GM12892 (cell line): ENCODE data around the gene SDC3.

Experiments used
- DNase-seq: peaks from one replicate; pipeline ENCODE4 v3.0.0; 2011; ENCODE audit not compliant: insufficient read length
- FAIRE-seq: peaks from 2 replicates; lab custom pipeline; 2011; peaks lifted over from hg19 to GRCh38; lab: Jason Lieb, UNC
- POLR2A ChIP-seq: IDR thresholded peaks from 2 replicates; pipeline ENCODE4 v1.6.1; 2011; ENCODE audit warnings: low read depth, low read length, control low read depth
- POLR2AphosphoS5 ChIP-seq: IDR thresholded peaks from 2 replicates; pipeline ENCODE4 v1.6.1; 2011; ENCODE audit warnings: low read depth, low read length, control low read depth
- TAF1 ChIP-seq: IDR thresholded peaks from 2 replicates; pipeline ENCODE4 v1.6.1; 2011; ENCODE audit warnings: low read depth, mild to moderate bottlenecking, control low read depth, low read length, borderline replicate concordance

The SDC3 gene

DNA sequence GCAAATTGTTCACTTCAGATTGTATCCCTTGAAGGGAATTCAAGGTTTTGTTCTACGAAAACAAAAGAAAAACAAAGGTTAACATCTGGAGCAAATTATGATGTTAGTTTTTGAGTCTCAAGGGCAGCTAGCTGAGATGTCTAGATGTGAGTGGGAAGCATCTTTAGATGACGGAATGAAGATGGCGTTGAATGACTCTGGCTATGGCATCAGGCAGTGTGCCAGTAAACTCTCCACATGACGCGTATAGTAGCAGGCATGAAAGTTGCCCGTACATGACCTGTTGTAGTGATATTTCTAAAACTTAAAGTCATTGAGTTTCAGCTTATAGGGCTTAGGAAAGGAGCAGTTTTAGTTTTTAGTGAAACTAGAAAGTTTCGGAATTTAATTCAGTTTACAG lies 12.3 kb upstream of the SDC3 start:
- TF ChIP-seq TAF1 (no peak), POLR2AphosphoS5 (no peak), POLR2A (no peak)
- FAIRE-seq (no peak), DNase-seq (no peak)

DNA sequence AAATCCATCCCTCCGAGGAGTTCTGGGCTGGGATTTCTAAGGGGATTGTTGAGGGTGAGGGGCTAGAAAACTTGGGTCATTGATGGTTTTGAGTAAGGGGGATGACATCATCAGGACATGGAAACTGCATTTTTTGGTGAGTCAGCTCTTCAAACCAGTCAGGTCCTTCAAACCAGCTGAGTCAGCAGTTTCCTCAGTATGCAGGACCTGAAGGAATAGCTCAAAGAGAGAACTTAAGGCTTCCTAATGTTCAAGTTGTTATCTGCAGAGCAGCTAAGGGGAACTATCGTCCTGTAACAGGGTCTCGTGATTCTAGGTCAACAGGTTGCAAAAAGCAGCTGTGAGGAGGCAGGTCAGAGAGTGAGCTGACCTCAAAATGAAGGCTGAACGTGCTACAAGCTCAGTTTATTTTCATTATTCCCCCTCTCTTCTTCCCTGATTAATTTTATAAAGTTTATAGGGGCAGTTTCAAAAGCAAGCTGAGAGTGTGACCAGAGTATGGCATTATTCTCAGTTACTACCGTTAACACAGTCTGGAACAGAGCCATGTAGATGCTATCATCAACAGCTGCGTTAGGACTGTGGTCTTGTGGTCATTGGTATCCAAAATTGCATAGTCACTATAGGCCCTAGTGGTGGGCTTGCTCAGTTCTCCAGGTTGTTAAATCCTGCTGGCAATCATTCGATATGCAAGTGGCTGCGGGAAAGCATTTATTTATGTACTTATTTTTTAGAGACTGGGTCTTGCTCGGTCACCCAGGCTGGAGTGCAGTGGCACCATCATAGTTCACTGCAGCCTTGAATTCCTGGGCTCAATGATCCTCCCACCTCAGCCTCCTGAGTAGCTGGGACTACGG lies 10.7 kb upstream of the SDC3 start:
- no peak for DNase-seq
- TF ChIP-seq POLR2AphosphoS5 (no peak), POLR2A (no peak), TAF1 (no peak)
- peak; percentile 67 for FAIRE-seq

DNA sequence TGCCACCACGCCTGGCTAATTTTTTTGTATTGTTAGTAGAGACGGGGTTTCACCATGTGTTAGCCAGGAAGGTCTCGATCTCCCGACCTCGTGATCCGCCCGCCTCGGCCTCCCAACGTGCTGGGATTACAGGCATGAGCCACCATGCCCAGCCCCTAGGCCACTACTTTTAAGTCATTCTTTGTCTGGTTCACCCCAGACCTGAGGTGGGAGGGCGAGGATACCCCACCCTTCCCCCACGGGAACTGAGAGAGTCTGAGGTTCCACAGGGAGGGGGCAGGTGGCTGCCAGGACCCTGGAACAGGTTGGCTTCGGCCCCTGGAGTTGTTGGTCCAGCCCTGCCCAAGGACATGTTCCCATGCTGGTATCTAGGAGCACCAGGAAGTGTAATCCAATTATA lies 7.7 kb upstream of the SDC3 start:
- FAIRE-seq (no peak), DNase-seq (no peak)
- TF ChIP-seq TAF1 = no peak
- no peak for TF ChIP-seq POLR2AphosphoS5
- no peak for TF ChIP-seq POLR2A

DNA sequence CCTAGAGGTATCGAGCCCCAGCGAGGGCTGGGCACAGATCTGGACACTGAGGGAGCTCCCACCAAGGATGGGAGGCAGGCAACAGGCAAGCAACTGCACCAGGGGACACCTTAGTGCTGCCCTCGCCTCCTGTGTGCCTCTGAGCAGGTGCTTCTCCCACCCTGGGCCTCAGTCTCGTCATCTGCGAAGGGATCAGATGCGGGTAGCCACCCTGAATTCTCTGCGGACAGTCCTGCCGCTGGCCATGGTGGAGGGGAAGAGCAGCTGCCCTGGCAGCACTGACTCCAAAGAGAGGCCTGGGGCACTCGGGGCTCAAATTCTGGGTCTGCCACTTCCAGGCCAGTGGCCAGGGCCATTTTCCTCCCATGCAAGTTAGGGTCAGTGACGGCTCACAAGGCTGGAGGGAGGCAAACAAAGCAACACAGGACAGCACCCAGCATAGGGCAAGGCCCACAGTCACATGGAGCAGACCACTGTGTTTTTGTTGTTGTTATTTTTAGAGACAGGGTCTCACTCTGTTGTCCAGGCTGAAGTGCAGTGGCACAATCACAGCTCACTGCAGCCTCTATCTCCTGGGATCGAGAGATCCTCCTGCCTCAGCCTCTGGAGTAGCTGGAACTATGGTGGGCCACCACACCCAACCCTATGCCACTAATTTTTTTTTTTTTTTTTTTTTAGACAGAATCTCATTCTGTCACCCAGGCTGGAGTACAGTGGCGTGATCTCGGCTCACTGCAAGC lies 7.1 kb upstream of the SDC3 start:
- DNase-seq (no peak), FAIRE-seq (no peak)
- TF ChIP-seq POLR2A = no peak
- TF ChIP-seq POLR2AphosphoS5 = no peak
- no peak for TF ChIP-seq TAF1

DNA sequence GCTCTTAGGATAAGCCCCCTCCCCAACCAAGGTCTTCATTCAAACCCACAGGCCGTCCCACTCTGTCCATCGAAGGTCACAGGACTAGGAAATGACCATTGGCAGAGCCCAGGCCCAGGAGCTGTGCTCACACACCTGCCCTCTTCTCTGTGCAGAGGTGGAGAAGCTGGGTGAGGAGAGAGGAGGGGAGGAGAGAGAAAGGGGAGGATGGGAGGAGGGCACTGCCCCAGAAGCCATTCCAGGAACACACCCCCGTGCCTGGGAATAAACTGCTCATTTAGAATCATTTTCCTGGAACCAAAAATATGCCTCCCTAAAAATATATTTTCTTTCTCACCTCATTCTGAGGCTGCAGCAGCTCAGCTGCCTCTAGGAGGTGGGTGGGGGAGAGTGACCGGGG lies 6.4 kb upstream of the SDC3 start:
- DNase-seq (no peak), FAIRE-seq (no peak)
- TF ChIP-seq POLR2AphosphoS5 (no peak), POLR2A (no peak), TAF1 (no peak)

DNA sequence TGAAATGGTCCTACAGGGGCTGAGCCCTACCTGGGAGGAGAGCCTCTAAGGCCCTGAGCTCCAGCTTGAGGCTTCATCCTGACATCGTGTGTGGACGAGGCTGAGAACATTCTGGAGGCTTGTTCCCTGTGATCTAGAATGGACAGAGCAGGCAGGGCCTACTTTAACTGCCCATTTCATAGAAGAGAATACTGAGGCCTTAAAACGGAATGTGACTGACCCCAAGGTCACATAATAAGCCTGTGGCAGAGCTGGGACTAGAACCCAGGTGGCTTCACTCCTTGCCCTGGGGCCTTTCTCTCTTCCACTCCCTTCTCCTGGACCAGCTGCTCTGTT lies 6.0 kb upstream of the SDC3 start:
- no peak for FAIRE-seq
- no peak for DNase-seq
- TF ChIP-seq TAF1 (no peak), POLR2A (no peak)

GRCh38 chr1:30912913-30913652 lies 4.5 kb upstream of the SDC3 start:
- FAIRE-seq = no peak
- DNase-seq = no peak
- TF ChIP-seq POLR2A = no peak

DNA sequence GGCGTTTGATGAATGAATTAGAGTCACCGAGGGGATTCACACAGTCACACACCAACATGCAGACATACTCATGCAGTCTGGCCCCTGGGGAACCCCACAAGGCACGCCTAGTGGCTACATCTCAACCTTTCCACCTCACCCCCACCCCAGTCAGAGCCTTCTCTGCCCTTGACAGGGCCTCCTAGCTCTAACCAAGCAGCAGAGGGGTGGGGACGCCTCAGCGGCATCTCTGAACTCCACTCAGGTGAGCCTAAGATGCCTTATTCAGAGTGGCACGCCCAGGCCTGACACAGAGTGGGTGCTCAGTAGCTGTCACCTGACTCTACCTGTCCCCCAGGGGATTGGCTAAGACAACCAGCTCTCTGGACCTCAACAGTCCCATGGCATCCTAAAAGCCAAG lies 3.7 kb upstream of the SDC3 start:
- no peak for TF ChIP-seq TAF1
- TF ChIP-seq POLR2A = no peak
- TF ChIP-seq POLR2AphosphoS5 = no peak
- FAIRE-seq (peak; percentile 64), DNase-seq (no peak)

GRCh38 chr1:30911059-30911954 lies 2.7 kb upstream of the SDC3 start:
- DNase-seq (no peak), FAIRE-seq (peak; percentile 79)
- TF ChIP-seq POLR2A (no peak), POLR2AphosphoS5 (no peak), TAF1 (no peak)

- DNase-seq (no peak), FAIRE-seq (no peak)
- TF ChIP-seq POLR2A = no peak
- TF ChIP-seq TAF1 = no peak
- TF ChIP-seq POLR2AphosphoS5 = no peak
These were observed 959 bp upstream of the SDC3 start for GRCh38 chr1:30909365-30910068.

DNA sequence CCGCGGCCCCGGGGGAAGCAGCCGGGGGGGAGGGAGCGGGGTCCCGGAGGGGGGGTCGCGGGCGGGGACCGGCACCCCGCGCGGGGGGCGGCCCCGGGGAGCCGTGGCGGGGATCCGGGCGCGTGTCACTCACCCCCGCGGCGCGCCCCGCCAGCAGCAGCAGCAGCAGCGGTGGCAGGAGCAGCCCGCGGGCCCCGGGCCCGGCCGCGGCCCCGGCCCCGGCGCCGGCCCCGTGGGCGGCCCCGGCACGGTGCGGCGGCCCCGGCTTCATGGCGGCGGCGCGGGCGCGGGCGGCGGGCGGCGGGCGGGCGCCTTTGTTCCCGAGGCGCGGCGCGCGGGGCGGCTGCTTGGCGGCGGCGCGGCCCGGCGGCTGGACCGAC lies 252 bp downstream of the SDC3 start:
- TF ChIP-seq POLR2AphosphoS5 (no peak), TAF1 (no peak), POLR2A (no peak)
- FAIRE-seq (no peak), DNase-seq (no peak)
